RPMI7951 (cell line): ENCODE data around the gene ZSCAN12. TPM values are rescaled to one million over a fixed set of nuclear protein-coding genes. Genes with fewer than 3 reads are reported as not detected.

Experiments
- DNase-seq: peaks from one replicate; pipeline ENCODE4 v3.0.0-alpha.2; 2012; ENCODE audit warnings: low read depth
- total RNA-seq: library from RNA; depleted of rRNA; stranded (reverse); fragments of >200 nt; shearing (Covaris generic); gene quantifications from 2 replicates; pipeline ENCODE4 v1.2.3, GENCODE V29; 2014

Gene ZSCAN12
- total RNA-seq, 1 experiment from 2014 or later, result 5.3 TPM

- DNase-seq, result no peak
Measured at GRCh38 chr6:28353981-28354676, 45.4 kb downstream of the ZSCAN12 start.

- no peak for DNase-seq
Measured at GRCh38 chr6:28353356-28353755, 46.2 kb downstream of the ZSCAN12 start.

DNA sequence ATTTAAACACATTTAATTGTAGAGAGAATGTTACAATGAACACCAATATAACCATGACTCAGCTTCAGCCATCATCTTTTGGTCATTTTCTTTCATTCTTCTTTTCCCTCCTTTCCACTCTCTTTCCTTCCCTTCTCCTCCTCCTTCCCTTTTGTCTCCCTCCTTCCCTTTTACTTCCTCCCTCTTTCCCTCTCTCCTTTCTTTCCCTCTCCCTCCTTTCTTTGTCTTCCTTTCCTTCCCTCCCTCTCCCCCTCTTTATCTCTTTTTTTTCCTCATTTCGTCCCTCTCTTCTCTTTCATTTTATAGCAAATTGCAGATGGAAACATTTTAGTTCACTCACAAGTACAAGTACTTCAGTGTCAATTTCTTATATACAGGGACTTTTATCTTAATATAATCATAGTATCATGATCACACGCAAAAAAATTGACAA lies 48.0 kb downstream of the ZSCAN12 start:
- DNase-seq, result no peak

- DNase-seq, result no peak
Measured at GRCh38 chr6:28351087-28351486, 48.5 kb downstream of the ZSCAN12 start.

DNA sequence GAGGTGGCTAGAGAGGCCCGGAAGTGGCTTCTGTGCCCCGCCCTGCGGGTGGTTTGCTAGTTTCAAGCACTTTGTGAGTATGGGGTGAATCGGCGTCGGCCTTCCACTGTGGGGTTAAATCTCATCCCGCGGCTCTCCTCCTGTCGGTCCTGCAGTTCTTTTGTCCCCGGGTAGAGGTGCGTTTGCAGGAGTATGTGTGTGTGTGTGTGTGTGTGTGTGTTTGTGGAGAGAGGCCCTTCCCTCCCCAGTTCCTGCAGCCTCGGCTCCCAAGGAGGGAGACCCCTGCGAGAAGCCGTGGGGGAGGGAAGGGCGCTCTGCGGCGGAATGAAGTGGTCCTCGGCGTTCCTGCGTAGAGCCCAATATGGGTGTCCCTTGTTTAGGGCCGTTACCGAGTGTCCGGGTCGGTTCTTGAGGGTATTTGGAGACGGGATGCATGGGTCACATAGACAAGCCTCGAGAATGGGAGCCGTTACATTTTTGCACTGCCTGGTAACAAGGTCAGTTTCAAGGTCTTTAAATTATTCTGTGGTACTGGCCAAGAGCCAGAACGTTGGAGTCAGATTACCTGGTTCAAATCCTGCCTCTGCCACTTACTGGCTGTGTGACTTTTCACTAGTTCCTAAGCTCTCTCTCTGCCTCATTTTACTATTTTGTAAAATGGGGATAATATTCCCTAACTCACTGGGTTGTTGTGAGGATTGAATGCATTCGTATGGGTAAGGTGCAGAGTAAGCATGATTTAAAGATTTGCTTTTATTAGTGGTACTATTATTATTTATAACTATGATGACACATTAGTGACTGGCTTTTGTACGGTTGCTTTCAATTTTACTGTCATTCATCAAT lies 49.4 kb downstream of the ZSCAN12 start, which contains the start of gene ZKSCAN3:
Gene ZKSCAN3, plus strand, starts transcription at position 56 of the 846 bp plus-strand sequence. CDS start 9,640 bp downstream, outside the sequence.
- DNase-seq, result peak; percentile 83

GRCh38 chr6:28349344-28349891 lies 50.1 kb downstream of the ZSCAN12 start:
- DNase-seq, result no peak

DNA sequence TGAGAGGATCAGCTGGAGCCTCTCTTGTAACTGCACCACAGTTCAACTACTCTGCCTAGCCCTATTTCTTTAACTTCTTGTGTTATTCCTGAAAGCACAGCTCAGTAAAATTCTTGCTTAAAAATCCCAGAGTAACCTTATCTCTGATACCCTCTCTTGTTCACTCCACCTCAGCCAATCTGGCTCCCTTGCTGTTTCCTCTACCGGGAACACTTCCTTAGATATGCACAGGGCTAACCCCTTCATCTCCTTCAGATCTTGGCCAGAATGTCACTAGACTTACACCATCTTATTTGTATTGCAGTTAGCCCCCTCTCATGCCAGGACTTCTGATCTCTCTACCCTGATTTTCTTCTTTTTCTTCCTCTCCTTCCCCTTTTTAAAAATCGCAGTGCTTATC lies 52.4 kb downstream of the ZSCAN12 start:
- no peak for DNase-seq

GRCh38 chr6:28345201-28345600 lies 54.3 kb downstream of the ZSCAN12 start:
- no peak for DNase-seq

DNA sequence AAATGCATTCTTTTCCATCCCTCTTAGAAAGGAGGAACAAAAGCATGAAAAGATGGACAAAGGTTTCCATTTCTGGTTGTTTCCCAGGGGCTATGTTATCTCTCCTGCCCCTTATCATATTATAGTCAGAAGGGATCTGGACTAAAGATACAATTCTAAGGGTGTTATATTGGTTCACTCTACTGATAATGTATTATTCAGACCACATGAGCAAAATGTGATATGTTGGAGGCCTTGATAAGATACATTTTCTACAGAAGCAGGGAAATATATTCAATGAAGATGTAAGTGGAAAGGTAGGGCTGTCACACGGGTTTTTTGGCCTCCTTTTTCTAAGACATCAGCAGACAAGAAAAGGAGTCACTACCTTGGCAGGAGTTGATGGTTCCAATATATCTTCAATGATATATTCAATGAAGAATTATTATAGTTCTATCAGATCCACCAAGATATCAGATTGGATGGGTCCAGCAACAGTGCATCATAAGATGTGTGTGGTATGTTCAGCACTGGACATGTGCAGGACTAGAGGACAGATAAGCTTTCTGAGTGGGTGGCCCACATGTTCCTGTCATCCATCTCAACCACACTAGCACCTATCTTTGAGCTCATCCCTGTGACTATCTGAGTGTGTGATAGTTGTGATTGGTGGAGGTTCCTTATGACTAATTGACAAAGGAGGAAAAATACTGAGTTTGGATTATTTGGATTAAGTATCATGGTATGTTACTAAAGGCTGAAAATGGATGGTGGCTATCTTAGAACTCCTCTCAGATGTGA lies 55.5 kb downstream of the ZSCAN12 start:
- no peak for DNase-seq

DNA sequence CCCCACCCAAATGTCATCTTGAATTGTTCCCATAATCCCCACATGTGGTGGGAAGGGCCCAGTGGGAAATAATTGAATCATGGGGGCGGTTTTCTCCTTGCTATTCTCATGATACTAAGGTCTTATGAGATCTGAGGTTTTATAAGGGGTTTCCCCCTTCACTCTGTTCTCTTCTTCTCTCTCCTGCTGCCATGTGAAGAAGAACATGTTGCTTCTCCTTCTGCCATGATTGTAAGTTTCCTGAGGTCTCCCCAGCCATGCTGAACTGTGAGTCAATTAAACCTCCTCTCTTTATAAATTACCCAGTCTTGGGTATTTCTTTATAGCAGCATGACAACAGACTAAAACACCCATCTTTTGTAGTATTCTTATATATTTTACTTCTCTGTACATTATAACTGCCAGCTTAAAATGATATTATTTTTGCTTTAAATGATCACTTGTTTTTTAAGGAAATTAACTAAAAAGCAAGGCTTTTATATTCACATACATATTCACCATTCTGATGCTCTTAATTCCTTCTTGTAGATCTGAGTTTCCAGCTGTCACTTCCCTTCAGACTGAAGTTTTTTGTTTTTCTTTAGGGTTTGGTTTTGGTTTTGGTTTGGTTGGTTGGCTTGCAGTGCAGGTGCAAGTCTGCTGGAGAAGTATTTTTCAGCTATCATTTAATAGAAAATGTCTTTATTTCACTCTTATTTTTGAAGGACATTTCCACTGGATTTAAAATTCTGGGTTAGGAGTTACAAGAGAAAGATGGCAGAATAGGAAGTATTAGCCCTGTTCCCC lies 59.0 kb downstream of the ZSCAN12 start:
- DNase-seq, result no peak

GRCh38 chr6:28337121-28337520 lies 62.4 kb downstream of the ZSCAN12 start:
- DNase-seq, result no peak

- DNase-seq, result peak; percentile 91
Measured at GRCh38 chr6:28336284-28337120, 63.0 kb downstream of the ZSCAN12 start.

DNA sequence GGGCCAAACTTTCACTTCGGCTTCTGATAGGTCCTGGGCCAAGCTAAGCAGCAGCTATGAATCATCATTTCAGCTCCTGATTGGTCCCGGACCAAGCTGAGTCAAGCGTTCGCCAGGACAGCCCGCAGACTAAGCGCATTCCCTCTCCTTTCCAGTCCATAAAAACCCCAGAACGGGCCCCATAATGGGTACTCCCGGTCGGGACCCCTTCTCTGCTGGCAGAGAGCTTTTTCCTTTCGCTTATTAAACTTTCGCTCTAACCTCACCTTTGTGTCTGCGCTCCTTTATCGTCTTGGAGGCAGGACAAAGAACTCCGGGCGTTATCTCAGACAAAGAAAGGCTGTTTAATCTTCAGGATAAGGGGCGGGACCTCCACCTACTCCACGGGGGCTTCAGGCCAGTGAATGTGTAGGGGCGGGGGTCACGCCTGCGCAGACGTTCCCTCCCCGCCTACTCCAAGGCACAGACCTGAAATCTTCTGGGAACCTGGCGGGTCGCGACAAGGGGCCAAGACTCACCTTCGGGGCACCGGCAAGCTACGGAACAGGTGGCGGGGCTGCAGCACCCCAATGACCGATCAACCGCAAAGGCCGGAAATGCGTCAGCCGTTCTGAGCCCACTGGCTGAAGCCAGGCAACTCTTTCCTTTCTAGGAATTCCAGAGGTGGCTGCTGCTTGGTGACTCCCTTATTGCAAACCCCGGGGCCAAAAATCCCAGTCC lies 63.8 kb downstream of the ZSCAN12 start, which contains the start of gene ZSCAN31:
Gene ZSCAN31, minus strand, starts transcription at position 585 of the 720 bp plus-strand sequence. CDS start 6,465 bp downstream, outside the sequence.
- DNase-seq, result peak; percentile 99

- no peak for DNase-seq
Measured at GRCh38 chr6:28335040-28335563, 64.4 kb downstream of the ZSCAN12 start.

GRCh38 chr6:28334286-28335039 lies 65.1 kb downstream of the ZSCAN12 start:
- DNase-seq, result no peak

DNA sequence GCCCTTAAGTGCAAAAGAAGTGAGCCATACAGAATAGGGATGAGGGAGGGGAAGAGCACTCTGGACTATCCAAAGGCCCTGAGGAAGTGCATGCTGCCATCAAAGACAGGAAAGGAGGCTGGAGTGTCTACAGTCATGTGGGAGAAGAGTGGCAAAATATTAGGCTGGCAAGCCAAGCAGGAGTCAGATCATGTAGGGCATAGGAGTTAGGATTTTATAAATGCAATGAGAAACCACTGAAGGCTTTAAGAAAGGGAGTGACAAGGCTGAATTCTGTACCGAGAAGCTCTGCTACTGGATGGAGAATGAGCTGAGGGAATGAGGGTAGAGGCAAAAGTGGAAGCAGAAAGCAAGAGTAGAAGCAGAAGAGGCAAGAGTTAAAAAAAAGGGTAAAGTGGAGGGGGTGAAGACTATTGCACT lies 65.9 kb downstream of the ZSCAN12 start:
- no peak for DNase-seq

GRCh38 chr6:28333047-28333446 lies 66.5 kb downstream of the ZSCAN12 start:
- no peak for DNase-seq

GRCh38 chr6:28330041-28330440 lies 69.5 kb downstream of the ZSCAN12 start:
- no peak for DNase-seq
